Thyroid gland (tissue), 4 donors: ENCODE results near the gene PPIP5K1.

Source experiments
- POLR2A ChIP-seq, 2 donors: fragments of 450-650 bp; IDR thresholded peaks; one replicate each; pipeline ENCODE4 v1.6.1; 2017; ENCODE audit warnings: antibody characterized with exemption in 2 of 2, mild to moderate bottlenecking in 2 of 2, moderate library complexity in 1 of 2
- TF ChIP-seq, protein P1 (sequence below), 6 experiments: fragments of 200-600 bp in 3 of 6; fragments of 450-650 bp in 3 of 6; sonication (generic) in 3 of 6; IDR thresholded peaks; one replicate each; pipeline ENCODE4 v1.5.1; 2016 to 2019; ENCODE audit warnings: antibody characterized with exemption in 6 of 6, mild to moderate bottlenecking in 2 of 6, inconsistent platforms in 1 of 6, moderate library complexity in 1 of 6

DNA sequence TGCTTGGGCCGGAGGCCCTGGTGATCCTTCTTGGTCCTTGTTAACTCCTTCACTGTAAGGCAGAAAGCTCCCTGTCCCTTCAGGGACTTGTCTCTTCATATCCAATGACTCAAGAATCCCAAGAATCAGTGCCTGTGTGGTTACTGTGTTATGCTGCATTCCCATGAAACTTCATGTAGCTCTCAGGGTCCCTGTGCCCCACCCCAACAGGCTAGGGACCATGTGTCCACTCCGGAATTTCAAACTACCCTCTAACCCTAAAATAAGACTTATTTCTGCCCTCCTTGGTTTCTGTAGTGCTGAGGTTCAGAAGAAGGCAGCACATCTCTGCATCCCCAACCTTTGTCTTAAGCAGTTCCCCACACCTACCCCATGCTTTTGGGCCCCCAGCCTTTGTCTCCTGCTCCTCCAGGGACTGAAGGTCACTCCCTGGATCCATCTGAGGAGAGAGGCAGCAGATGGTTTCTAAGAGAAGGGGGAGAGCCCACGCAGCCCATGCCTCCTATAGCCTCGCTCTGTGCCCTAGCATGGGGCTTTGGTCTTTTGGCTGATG lies 73.1 kb downstream of the PPIP5K1 start:
- TF ChIP-seq, protein P1, sequence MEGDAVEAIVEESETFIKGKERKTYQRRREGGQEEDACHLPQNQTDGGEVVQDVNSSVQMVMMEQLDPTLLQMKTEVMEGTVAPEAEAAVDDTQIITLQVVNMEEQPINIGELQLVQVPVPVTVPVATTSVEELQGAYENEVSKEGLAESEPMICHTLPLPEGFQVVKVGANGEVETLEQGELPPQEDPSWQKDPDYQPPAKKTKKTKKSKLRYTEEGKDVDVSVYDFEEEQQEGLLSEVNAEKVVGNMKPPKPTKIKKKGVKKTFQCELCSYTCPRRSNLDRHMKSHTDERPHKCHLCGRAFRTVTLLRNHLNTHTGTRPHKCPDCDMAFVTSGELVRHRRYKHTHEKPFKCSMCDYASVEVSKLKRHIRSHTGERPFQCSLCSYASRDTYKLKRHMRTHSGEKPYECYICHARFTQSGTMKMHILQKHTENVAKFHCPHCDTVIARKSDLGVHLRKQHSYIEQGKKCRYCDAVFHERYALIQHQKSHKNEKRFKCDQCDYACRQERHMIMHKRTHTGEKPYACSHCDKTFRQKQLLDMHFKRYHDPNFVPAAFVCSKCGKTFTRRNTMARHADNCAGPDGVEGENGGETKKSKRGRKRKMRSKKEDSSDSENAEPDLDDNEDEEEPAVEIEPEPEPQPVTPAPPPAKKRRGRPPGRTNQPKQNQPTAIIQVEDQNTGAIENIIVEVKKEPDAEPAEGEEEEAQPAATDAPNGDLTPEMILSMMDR (IDR thresholded peaks at IDR 0.05), result no peak
- TF ChIP-seq POLR2A (IDR thresholded peaks at IDR 0.05), result no peak
